Measurements from ENCODE around the gene DOCK6. TPM values are rescaled to one million over a fixed set of nuclear protein-coding genes. Genes with fewer than 3 reads are reported as not detected.

The DOCK6 gene
- total RNA-seq, 1 donor from 2014 or later: 7.7 TPM

DNA sequence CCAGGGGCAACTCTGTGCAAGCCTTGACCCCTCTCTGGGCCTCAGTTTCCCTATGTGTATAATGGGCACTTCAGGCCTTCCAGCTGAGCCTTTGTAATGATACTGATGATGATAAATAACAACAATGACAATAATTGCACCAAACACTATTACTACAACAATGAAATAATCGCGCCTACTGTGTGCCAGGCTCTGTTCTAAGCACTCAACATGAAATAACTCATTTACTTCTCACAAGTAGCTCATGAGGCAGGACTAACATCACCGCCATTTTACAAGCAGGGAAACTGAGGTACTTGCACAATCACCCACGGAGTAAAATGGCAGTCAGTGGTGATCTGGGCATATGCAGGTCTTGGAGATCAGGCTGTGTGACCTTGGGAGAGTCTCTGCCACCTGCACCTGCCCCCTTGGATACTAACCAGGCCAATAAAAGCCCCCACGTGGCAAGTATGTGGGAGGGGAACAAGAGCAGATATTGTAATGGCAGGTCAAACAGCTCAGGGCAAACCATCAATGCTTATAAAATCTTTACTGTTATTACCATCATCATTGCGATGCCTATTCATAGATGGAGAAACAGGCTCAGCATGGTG is 23.4 kb downstream of the DOCK6 start:
- TF ChIP-seq, protein P1, sequence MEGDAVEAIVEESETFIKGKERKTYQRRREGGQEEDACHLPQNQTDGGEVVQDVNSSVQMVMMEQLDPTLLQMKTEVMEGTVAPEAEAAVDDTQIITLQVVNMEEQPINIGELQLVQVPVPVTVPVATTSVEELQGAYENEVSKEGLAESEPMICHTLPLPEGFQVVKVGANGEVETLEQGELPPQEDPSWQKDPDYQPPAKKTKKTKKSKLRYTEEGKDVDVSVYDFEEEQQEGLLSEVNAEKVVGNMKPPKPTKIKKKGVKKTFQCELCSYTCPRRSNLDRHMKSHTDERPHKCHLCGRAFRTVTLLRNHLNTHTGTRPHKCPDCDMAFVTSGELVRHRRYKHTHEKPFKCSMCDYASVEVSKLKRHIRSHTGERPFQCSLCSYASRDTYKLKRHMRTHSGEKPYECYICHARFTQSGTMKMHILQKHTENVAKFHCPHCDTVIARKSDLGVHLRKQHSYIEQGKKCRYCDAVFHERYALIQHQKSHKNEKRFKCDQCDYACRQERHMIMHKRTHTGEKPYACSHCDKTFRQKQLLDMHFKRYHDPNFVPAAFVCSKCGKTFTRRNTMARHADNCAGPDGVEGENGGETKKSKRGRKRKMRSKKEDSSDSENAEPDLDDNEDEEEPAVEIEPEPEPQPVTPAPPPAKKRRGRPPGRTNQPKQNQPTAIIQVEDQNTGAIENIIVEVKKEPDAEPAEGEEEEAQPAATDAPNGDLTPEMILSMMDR (IDR thresholded peaks at IDR 0.05): no peak

DNA sequence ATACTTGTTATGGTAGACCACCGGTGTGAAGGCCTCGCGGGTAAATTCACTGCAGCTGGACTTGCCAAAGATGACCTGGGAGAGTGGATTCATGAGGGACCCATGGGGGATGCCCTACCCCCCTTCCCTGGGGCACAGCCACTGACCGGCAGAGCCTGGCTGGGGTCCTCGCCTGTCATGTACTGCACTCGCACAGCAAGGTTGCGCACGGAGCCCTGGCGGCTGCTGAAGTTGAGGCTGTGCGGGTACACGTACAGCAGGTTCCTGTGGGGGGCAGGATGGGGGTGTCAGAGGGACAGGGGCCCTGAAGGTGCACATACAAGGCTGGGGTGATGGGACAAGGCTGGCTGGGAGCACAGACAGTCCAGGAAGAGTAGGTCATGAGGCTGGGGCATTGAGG is 24.3 kb downstream of the DOCK6 start:
- ChIA-PET CTCF (no interaction called here), POLR2A (no interaction called here)
- ATAC-seq (ENCODE audit: low read depth) (no peak), DNase-seq (no peak)
- no peaks in the 10 kb centered on the region for H3K4me1 Mint-ChIP-seq
- peaks cover 9% of the 10 kb centered on the region for H3K9me3 Mint-ChIP-seq
- TF ChIP-seq, protein P1 (IDR thresholded peaks at IDR 0.05): no peak
- no peaks in the 10 kb centered on the region for H3K36me3 Mint-ChIP-seq (ENCODE audit: low read depth)
- H3K27ac Mint-ChIP-seq: no peak overlapping the region
- H3K27me3 Mint-ChIP-seq: peaks cover 2% of the 10 kb centered on the region
- no peak overlapping the region for H3K4me3 Mint-ChIP-seq
- intact Hi-C loops (cut with micrococcal nuclease): no loop called here

More for the DNA sequence above, 23.4 kb downstream of the DOCK6 start:
- intact Hi-C loops (cut with micrococcal nuclease): no loop called here
- Mint-ChIP-seq H3K27me3 (peaks cover 2% of the 10 kb centered on the region), H3K4me3 (no peak overlapping the region), H3K4me1 (peaks cover 5% of the 10 kb centered on the region), H3K36me3 (ENCODE audit: low read depth) (no peaks in the 10 kb centered on the region), H3K9me3 (peaks cover 9% of the 10 kb centered on the region), H3K27ac (no peak overlapping the region)
- no peak for ATAC-seq (ENCODE audit: low read depth)
- CTCF ChIA-PET: no interaction called here
- POLR2A ChIA-PET: no interaction called here
- no peak for DNase-seq

DNA sequence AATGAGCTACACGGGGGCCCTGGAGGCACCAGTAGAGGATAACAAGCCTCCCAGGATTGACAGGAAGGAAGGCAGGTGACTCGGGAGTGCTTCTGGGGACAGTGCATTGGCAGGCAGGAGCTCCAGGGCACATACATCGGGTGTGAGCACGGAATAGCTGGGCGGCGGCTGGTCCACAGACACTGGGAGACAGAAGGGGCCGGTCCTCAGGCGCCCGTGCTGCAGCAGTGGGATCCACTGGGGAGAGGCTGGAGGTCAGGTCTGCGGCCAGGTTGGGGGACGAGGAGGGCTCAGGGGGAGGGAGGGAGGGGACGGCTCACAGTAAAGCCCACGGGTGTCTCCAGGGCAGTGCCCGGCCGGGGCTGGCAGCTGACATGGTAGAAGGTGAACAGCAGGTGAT is 25.0 kb downstream of the DOCK6 start:
- intact Hi-C loops (cut with micrococcal nuclease): no loop called here
- Mint-ChIP-seq H3K27me3 (peaks cover 2% of the 10 kb centered on the region), H3K4me1 (no peaks in the 10 kb centered on the region), H3K36me3 (ENCODE audit: low read depth) (no peaks in the 10 kb centered on the region), H3K27ac (no peak overlapping the region), H3K4me3 (no peak overlapping the region), H3K9me3 (peaks cover 9% of the 10 kb centered on the region)
- ChIA-PET CTCF (no interaction called here), POLR2A (no interaction called here)
- DNase-seq: no peak
- TF ChIP-seq, protein P1 (IDR thresholded peaks at IDR 0.05): no peak
- no peak for ATAC-seq (ENCODE audit: low read depth)

DNA sequence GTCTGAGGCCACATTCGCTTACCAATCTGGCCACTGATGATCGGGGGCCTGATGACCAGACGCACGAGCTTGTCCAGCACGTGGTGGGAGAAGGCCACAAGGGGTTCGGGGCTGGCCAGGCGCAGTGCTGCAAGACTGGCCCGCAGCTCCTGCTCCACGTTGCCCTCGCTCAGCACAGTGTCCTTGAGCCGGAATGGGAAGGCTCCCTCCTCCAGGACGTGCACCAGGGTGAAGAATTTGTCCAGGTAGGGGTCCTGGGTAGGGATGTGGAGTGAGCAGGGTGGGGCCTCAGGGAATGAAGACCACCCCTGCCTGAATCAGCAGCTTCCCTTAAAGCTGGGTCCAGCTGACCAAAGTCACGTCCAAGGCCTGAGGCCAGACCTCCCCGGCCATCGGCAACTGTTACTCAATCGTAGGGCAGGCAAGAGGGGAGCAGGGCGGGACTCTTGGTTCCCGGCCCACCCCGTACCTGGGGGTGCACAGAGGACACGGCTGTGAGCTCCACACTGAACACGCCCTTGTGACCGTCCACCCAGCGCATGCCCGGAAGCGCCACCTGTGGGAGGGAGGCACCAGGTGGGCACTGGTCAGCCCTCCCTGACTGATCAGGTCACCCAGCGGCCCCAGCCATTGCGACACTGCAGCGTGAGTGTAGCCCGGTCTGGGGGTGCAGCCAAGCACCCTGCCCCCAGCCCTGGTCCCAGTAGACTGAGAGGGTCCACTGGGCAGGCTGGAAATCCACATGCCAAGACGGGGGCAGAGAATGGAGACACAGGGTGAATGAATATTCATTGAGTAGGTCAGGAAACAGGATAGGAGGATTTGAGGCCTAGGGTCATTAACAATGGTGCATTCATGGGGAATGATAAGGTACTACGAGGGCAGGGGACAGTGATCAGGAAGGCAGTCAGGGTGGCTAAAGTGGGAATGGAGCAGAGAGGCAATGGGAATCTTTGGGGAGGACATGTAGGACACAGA is 25.7 kb downstream of the DOCK6 start:
- Mint-ChIP-seq H3K27ac (no peak overlapping the region), H3K36me3 (ENCODE audit: low read depth) (no peaks in the 10 kb centered on the region), H3K4me3 (no peak overlapping the region), H3K9me3 (peaks cover 9% of the 10 kb centered on the region), H3K27me3 (peaks cover 2% of the 10 kb centered on the region), H3K4me1 (no peaks in the 10 kb centered on the region)
- ChIA-PET POLR2A (no interaction called here), CTCF (no interaction called here)
- intact Hi-C loops (cut with micrococcal nuclease): no loop called here
- TF ChIP-seq, protein P1 (IDR thresholded peaks at IDR 0.05): no peak
- ATAC-seq (ENCODE audit: low read depth) (no peak), DNase-seq (no peak)

DNA sequence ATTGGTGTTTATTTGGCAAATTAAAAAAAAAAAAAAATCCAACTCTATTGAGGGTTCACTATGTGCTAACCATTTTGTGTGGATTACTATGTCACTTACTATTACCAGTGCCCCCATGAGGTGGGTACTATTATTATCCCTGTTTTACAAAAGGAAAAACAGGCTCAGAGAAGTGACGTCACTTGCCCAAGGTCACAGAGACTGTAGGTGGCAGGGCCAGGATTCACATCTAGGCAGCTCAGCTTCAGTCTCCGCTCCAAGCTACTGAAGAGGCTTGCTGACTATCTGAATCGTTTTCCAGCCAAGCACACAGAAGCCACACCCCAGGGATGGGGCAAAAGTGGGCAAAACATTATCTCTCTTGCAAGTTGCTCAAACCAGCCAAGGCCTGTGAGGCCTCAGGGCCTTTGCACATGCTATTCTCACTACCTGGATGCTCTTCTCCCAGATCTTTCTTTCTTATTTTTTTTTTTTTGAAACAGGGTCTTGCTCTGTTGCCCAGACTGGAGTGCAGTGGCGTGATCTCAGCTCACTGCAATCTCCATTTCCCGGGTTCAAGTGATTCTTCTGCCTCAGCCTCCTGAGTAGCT is 27.7 kb downstream of the DOCK6 start:
- intact Hi-C loops (cut with micrococcal nuclease): no loop called here
- DNase-seq (no peak), ATAC-seq (ENCODE audit: low read depth) (no peak)
- Mint-ChIP-seq H3K4me3 (no peak overlapping the region), H3K4me1 (no peaks in the 10 kb centered on the region), H3K27me3 (no peaks in the 10 kb centered on the region), H3K36me3 (ENCODE audit: low read depth) (no peaks in the 10 kb centered on the region), H3K9me3 (peaks cover 9% of the 10 kb centered on the region), H3K27ac (no peak overlapping the region)
- TF ChIP-seq, protein P1 (IDR thresholded peaks at IDR 0.05): no peak
- POLR2A ChIA-PET: no interaction called here
- CTCF ChIA-PET: interaction anchor here (0.7 kb wide), 1 partner anchor 10 kb away, joined by 3 read pairs; no protein-coding TSS in a partner anchor
